Loucy (cell line): Measurements from ENCODE around the gene NR3C2.

Source experiments
- CTCF ChIP-seq: fragments of 200-600 bp; sonication (generic); conservative IDR thresholded peaks from 2 replicates; pipeline ENCODE4 v1.5.1; 2014; ENCODE audit warnings: mild to moderate bottlenecking, antibody characterized with exemption, low read length
- EZH2phosphoT487 ChIP-seq: fragments of 200-600 bp; IDR thresholded peaks from 2 replicates; pipeline ENCODE4 v1.6.1; 2018; ENCODE audit warnings: antibody characterized with exemption, mild to moderate bottlenecking, moderate library complexity, borderline replicate concordance

- no peak for TF ChIP-seq CTCF
- TF ChIP-seq EZH2phosphoT487, result no peak
These were observed 66.6 kb downstream of the NR3C2 start for GRCh38 chr4:148375584-148375983.
